K562 (cell line): ENCODE results near the gene ARHGAP25. TPM values are rescaled to one million over a fixed set of nuclear protein-coding genes. Genes with fewer than 3 reads are reported as not detected.

Source experiments
- CBX3 ChIP-seq, 2 experiments: IDR thresholded peaks; 1 replicate in 1 of 2; 2 replicates in 1 of 2; pipeline ENCODE4 v1.6.1; 2012; ENCODE audit warnings: inconsistent platforms in 2 of 2, low read length in 2 of 2, borderline replicate concordance in 1 of 2, control low read depth in 1 of 2
- CREB3L1 ChIP-seq: fragments of 450-650 bp; IDR thresholded peaks from 2 replicates; pipeline ENCODE4 v1.6.1; 2014; ENCODE audit warnings: low read depth, mild to moderate bottlenecking, moderate library complexity, borderline replicate concordance
- ELF1 ChIP-seq: fragments of 200-800 bp; sonication (Bioruptor generic); IDR thresholded peaks from 2 replicates; pipeline ENCODE4 v1.6.1; 2016; ENCODE audit warnings: missing genetic modification characterization, missing compliant biosample characterization
- FOXJ2 ChIP-seq: fragments of 200-800 bp; sonication (Bioruptor generic); IDR thresholded peaks from 2 replicates; pipeline ENCODE4 v1.6.1; 2016; ENCODE audit warnings: missing genetic modification characterization, missing compliant biosample characterization
- GABPA ChIP-seq: fragments of 200-800 bp; sonication (Bioruptor generic); conservative IDR thresholded peaks from 2 replicates; pipeline ENCODE4 v1.6.1; 2016; ENCODE audit warnings: low read depth, missing genetic modification characterization, missing compliant biosample characterization
- HDAC2 ChIP-seq: fragments of 450-650 bp; IDR thresholded peaks from 2 replicates; pipeline ENCODE4 v1.6.1; 2016; ENCODE audit warnings: mild to moderate bottlenecking
- HNRNPL ChIP-seq: fragments of 200-400 bp; formaldehyde crosslinking; IDR thresholded peaks from 2 replicates; pipeline ENCODE4 v1.6.1; 2017; ENCODE audit warnings: low read depth, mild to moderate bottlenecking, low read length
- JUND ChIP-seq, 2 experiments: IDR thresholded peaks; 2 replicates in 1 of 2; 3 replicates in 1 of 2; pipeline ENCODE4 v1.6.1; 2011; ENCODE audit warnings: borderline replicate concordance in 2 of 2, low read depth in 2 of 2, low read length in 2 of 2, improper control_type of control experiment in 1 of 2, missing biosample characterization in 1 of 2, missing genetic modification characterization in 1 of 2, missing genetic modification reagents in 1 of 2
- KLF16 ChIP-seq: IDR thresholded peaks from 2 replicates; pipeline ENCODE4 v1.6.1; 2016; ENCODE audit warnings: antibody characterized with exemption
- LCOR ChIP-seq: sonication (generic); formaldehyde crosslinking; IDR thresholded peaks from 2 replicates; pipeline ENCODE4 v1.8.0; 2022; ENCODE audit warnings: mild to moderate bottlenecking, missing genetic modification reagents
- MYNN ChIP-seq, 2 experiments: sonication (generic); formaldehyde crosslinking in 1 of 2; IDR thresholded peaks; 2 replicates each; pipeline versions ENCODE4 v1.5.0 to v1.6.1; 2016 to 2020; ENCODE audit warnings: antibody characterized with exemption in 1 of 2, missing genetic modification reagents in 1 of 2
- RB1 ChIP-seq: fragments of 450-650 bp; IDR thresholded peaks from 2 replicates; pipeline ENCODE4 v1.6.1; 2017; ENCODE audit warnings: low read depth, mild to moderate bottlenecking
- RCOR1 ChIP-seq, 2 experiments: IDR thresholded peaks; 2 replicates each; pipeline ENCODE4 v1.6.1; 2012; ENCODE audit warnings: low read depth in 2 of 2, low read length in 2 of 2, borderline replicate concordance in 1 of 2, improper control_type of control experiment in 1 of 2
- SMARCA4 ChIP-seq: fragments of 450-650 bp; IDR thresholded peaks from 2 replicates; pipeline ENCODE4 v1.6.1; 2016
- SOX6 ChIP-seq: fragments of 450-650 bp; IDR thresholded peaks from 2 replicates; pipeline ENCODE4 v1.6.1; 2014; ENCODE audit warnings: mild to moderate bottlenecking
- SRF ChIP-seq, 2 experiments: fragments of 250-450, 450-650 bp in 1 of 2; sonication (Bioruptor Pico) in 1 of 2; sonication (generic) in 1 of 2; formaldehyde crosslinking; IDR thresholded peaks; 2 replicates each; pipeline versions ENCODE4 v1.5.0 to v1.5.1; 2020 to 2022; ENCODE audit warnings: mild to moderate bottlenecking in 1 of 2, missing genetic modification reagents in 1 of 2
- TAF15 ChIP-seq: fragments of 200-400 bp; formaldehyde crosslinking; IDR thresholded peaks from 2 replicates; pipeline ENCODE4 v1.6.1; 2017; ENCODE audit warnings: mild to moderate bottlenecking, low read depth, low read length, moderate library complexity
- TFAP4 ChIP-seq: sonication (generic); formaldehyde crosslinking; IDR thresholded peaks from 2 replicates; pipeline ENCODE4 v1.8.0; 2022; ENCODE audit warnings: missing genetic modification reagents, mild to moderate bottlenecking, moderate library complexity, borderline replicate concordance
- YY1 ChIP-seq, 3 experiments: IDR thresholded peaks; 2 replicates each; pipeline ENCODE4 v1.6.1; 2011; ENCODE audit warnings: low read length in 2 of 3, mild to moderate bottlenecking in 2 of 3, moderate library complexity in 2 of 3, borderline replicate concordance in 1 of 3, control low read depth in 1 of 3, low read depth in 1 of 3; ENCODE audit not compliant: insufficient read depth in 3 of 3, insufficient replicate concordance in 2 of 3, control insufficient read depth in 1 of 3, insufficient read length in 1 of 3; ENCODE audit errors: extremely low read depth in 1 of 3
- ZNF175 ChIP-seq: fragments of 200-800 bp; sonication (Bioruptor generic); IDR thresholded peaks from 2 replicates; pipeline ENCODE4 v1.6.1; 2016; ENCODE audit warnings: low read depth, mild to moderate bottlenecking, missing genetic modification characterization, missing compliant biosample characterization
- ZNF445 ChIP-seq: fragments of 250-450 bp; sonication (Bioruptor Pico); IDR thresholded peaks from 2 replicates; pipeline ENCODE4 v1.4.0; 2020; ENCODE audit warnings: low read depth, mild to moderate bottlenecking, moderate library complexity
- polyA plus RNA-seq, 8 experiments: library from polyadenylated mRNA; depleted of rRNA in 4 of 8; stranded (reverse) in 5 of 8; unstranded in 3 of 8; fragments of >200 nt; fragmentation: Nextera tagmentation in 2 of 8; fragmentation: Illumina TruSeq in 1 of 8; extraction: Ambion mirVana in 2 of 8; extraction: Trizol in 1 of 8; gene quantifications; 2 replicates each; pipeline versions ENCODE4 v1.2.1 to v1.2.3, GENCODE V29; 2011 to 2014; ENCODE audit warnings: inconsistent platforms in 1 of 8, missing spikeins in 1 of 8
- total RNA-seq, 7 experiments: library from RNA; depleted of rRNA in 6 of 7; stranded (reverse); fragments of >200 nt in 6 of 7; fragmentation: Illumina TruSeq in 2 of 7; extraction: Trizol in 2 of 7; gene quantifications; 2 replicates each; pipeline versions ENCODE4 v1.2.1 to v1.2.3, GENCODE V29; 2011 to 2021; ENCODE audit warnings: low replicate concordance in 1 of 7

The ARHGAP25 gene
- total and polyA plus RNA-seq, 9 of the 15 experiments (the other 6 are each of a cell fraction or from before 2014, with no cell fraction given): 4.9 to 14.8 (median 10.7) TPM

- TF ChIP-seq TFAP4 (CRISPR knock-in tag) (peak; percentile 30; the same call in 1 of the 2 replicates), CREB3L1 (no peak), LCOR (CRISPR knock-in tag) (peak; percentile 66; the same call in 1 of the 2 replicates), ZNF175 (CRISPR knock-in tag) (no peak), RB1 (peak; percentile 55; the same call in 1 of the 2 replicates), HNRNPL (0 out of 2 replicates have a peak, but pooled peaks have one; percentile 57), ZNF445 (CRISPR knock-in tag) (no peak), GABPA (tag) (peak; percentile 32), HDAC2 (no peak), KLF16 (peak; percentile 39; the same call in 1 of the 2 replicates), JUND (IDR thresholded peaks at IDR 0.05; ENCODE audit: borderline replicate concordance, low read depth, low read length) (peak; percentile 55; the same call in 1 of the 2 replicates), JUND (tag; IDR thresholded peaks at IDR 0.05; ENCODE audit: borderline replicate concordance, low read depth, low read length) (peak; percentile 37; the same call in 1 of the 3 replicates), TAF15 (no peak), RCOR1 (IDR thresholded peaks at IDR 0.05; ENCODE audit: borderline replicate concordance in 1 of 2, low read depth in 2 of 2, low read length in 2 of 2) (peak in 1 of 2 experiments; percentile 36; a peak in 1 of 4 replicates), CBX3 (IDR thresholded peaks at IDR 0.05; ENCODE audit: borderline replicate concordance in 1 of 2, low read length in 2 of 2) (0 out of 3 replicates have a peak, but pooled peaks of 1 of the 2 experiments have one; percentile 36), MYNN (IDR thresholded peaks at IDR 0.05) (peak; percentile 71; the same call in 1 of the 2 replicates), MYNN (CRISPR knock-in tag; IDR thresholded peaks at IDR 0.05) (no peak), SRF (CRISPR knock-in tag; IDR thresholded peaks at IDR 0.05) (peak in 1 of 2 experiments; percentile 87; a peak in 2 of 4 replicates), FOXJ2 (tag) (no peak), YY1 (IDR thresholded peaks at IDR 0.05; ENCODE audit: borderline replicate concordance in 1 of 3, control insufficient read depth in 1 of 3, extremely low read depth in 1 of 3, insufficient read depth in 3 of 3, insufficient read length in 1 of 3, insufficient replicate concordance in 2 of 3, low read depth in 1 of 3, low read length in 2 of 3) (peak in 1 of 3 experiments; percentile 16), ELF1 (peak; percentile 83), SMARCA4 (no peak), SOX6 (no peak)
These were observed 17.1 kb downstream of the ARHGAP25 start (continued) for GRCh38 chr2:68751397-68752339.
